Endothelial cell (in vitro differentiated cells): ENCODE data around the gene SLC12A9. TPM values are rescaled to one million over a fixed set of nuclear protein-coding genes. Genes with fewer than 3 reads are reported as not detected.

Source experiments
- DNase-seq: peaks from one replicate; pipeline ENCODE4 v3.0.0; 2021; ENCODE audit warnings: low spot score
- H3K27ac Mint-ChIP-seq: one replicate; pipeline ENCODE4 v1.8.0; 2021; ENCODE audit warnings: mixed read lengths, inconsistent platforms; ENCODE audit not compliant: unreplicated experiment
- H3K27me3 Mint-ChIP-seq: one replicate; pipeline ENCODE4 v1.8.0; 2021; ENCODE audit warnings: mild to moderate bottlenecking, moderate library complexity, mixed read lengths, inconsistent platforms; ENCODE audit not compliant: unreplicated experiment
- H3K36me3 Mint-ChIP-seq: one replicate; pipeline ENCODE4 v1.8.0; 2021; ENCODE audit warnings: mild to moderate bottlenecking, low read depth, mixed read lengths, inconsistent platforms; ENCODE audit not compliant: unreplicated experiment
- H3K4me1 Mint-ChIP-seq: one replicate; pipeline ENCODE4 v1.8.0; 2021; ENCODE audit warnings: mild to moderate bottlenecking, mixed read lengths, inconsistent platforms; ENCODE audit not compliant: unreplicated experiment
- H3K4me3 Mint-ChIP-seq: one replicate; pipeline ENCODE4 v1.8.0; 2021; ENCODE audit warnings: mild to moderate bottlenecking, mixed read lengths, inconsistent platforms; ENCODE audit not compliant: unreplicated experiment
- H3K9me3 Mint-ChIP-seq: one replicate; pipeline ENCODE4 v1.8.0; 2021; ENCODE audit warnings: mixed read lengths, inconsistent platforms; ENCODE audit not compliant: unreplicated experiment
- CTCF ChIP-seq: fragments of 200-600 bp; sonication (generic); IDR thresholded peaks from one replicate; pipeline ENCODE4 v1.5.0; 2021; ENCODE audit warnings: antibody characterized with exemption; ENCODE audit not compliant: unreplicated experiment
- total RNA-seq: library from RNA; stranded (reverse); fragmentation: NEBNext Ultra II Directional; extraction: Animal tissue kit (Norgen Biotek cat#: 25700); gene quantifications from one replicate; pipeline ENCODE4 v1.2.1, GENCODE V29; 2021; ENCODE audit not compliant: unreplicated experiment

The SLC12A9 gene
- total RNA-seq, 1 donor from 2014 or later, result 60.5 TPM

DNA sequence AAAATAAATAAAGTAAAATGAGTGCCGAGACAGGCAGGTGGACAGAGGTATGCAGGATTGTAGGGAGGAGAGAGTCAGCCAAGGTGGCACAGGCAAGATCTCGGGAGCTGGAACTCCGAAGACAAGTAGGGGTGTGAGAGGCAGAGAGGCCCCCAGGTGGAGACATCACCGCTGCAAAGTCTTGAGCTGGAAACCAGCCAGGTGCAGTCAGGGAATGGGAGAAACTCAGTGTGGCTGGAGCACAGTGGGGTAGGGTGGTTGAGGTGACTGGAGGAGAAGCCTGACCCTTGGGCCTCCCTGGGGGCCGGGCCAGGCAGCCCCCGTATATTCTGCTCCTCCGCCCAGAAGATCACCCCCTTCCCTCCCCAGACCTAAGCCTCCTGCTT is 29.4 kb upstream of the SLC12A9 start:
- DNase-seq, result no peak
- Mint-ChIP-seq H3K27ac (peak overlapping the region; percentile 75), H3K27me3 (peaks cover 11% of the 10 kb centered on the region), H3K9me3 (peaks cover 4% of the 10 kb centered on the region), H3K36me3 (peaks cover 49% of the 10 kb centered on the region), H3K4me3 (peak overlapping the region; percentile 87), H3K4me1 (peaks cover 28% of the 10 kb centered on the region)
- TF ChIP-seq CTCF, result no peak

DNA sequence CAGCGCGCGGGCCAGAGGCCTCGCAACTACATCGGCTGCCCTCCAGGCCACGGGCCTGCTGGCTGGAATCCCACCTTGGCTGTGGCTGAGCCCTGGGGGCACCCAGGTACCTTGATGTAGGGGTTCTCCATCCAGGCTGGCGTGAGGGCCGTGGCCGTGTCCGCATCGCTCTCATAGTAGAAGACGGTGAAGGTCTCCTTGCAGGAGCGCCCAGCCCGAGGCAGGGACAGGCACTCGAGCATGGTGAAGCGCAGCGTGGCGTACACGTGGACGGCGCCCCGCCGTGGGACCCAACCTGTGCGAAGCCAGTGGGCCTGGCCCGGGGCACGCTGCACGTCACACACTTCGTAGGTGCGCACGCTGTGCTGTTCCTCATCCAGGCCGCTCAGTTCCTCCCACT is 29.0 kb upstream of the SLC12A9 start:
- H3K27me3 Mint-ChIP-seq, result peaks cover 11% of the 10 kb centered on the region
- peak overlapping the region; percentile 100 for H3K4me3 Mint-ChIP-seq
- peaks cover 49% of the 10 kb centered on the region for H3K36me3 Mint-ChIP-seq
- H3K27ac Mint-ChIP-seq, result no peak overlapping the region
- TF ChIP-seq CTCF, result no peak
- H3K9me3 Mint-ChIP-seq, result peaks cover 4% of the 10 kb centered on the region
- no peak for DNase-seq
- H3K4me1 Mint-ChIP-seq, result peaks cover 28% of the 10 kb centered on the region

- peaks cover 41% of the 10 kb centered on the region for H3K36me3 Mint-ChIP-seq
- H3K9me3 Mint-ChIP-seq, result peaks cover 4% of the 10 kb centered on the region
- H3K27ac Mint-ChIP-seq, result peak overlapping the region; percentile 84
- no peak for TF ChIP-seq CTCF
- peaks cover 31% of the 10 kb centered on the region for H3K4me1 Mint-ChIP-seq
- no peak for DNase-seq
- peak overlapping the region; percentile 100 for H3K4me3 Mint-ChIP-seq
- peaks cover 15% of the 10 kb centered on the region for H3K27me3 Mint-ChIP-seq
These were observed 27.9 kb upstream of the SLC12A9 start for GRCh38 chr7:100824499-100825214.

- Mint-ChIP-seq H3K9me3 (peaks cover 4% of the 10 kb centered on the region), H3K27me3 (peaks cover 16% of the 10 kb centered on the region), H3K4me1 (peaks cover 30% of the 10 kb centered on the region), H3K27ac (peak overlapping the region; percentile 84), H3K36me3 (peaks cover 37% of the 10 kb centered on the region), H3K4me3 (peak overlapping the region; percentile 100)
- peak; percentile 53 for DNase-seq
- no peak for TF ChIP-seq CTCF
These were observed 27.3 kb upstream of the SLC12A9 start for GRCh38 chr7:100825215-100825671.

DNA sequence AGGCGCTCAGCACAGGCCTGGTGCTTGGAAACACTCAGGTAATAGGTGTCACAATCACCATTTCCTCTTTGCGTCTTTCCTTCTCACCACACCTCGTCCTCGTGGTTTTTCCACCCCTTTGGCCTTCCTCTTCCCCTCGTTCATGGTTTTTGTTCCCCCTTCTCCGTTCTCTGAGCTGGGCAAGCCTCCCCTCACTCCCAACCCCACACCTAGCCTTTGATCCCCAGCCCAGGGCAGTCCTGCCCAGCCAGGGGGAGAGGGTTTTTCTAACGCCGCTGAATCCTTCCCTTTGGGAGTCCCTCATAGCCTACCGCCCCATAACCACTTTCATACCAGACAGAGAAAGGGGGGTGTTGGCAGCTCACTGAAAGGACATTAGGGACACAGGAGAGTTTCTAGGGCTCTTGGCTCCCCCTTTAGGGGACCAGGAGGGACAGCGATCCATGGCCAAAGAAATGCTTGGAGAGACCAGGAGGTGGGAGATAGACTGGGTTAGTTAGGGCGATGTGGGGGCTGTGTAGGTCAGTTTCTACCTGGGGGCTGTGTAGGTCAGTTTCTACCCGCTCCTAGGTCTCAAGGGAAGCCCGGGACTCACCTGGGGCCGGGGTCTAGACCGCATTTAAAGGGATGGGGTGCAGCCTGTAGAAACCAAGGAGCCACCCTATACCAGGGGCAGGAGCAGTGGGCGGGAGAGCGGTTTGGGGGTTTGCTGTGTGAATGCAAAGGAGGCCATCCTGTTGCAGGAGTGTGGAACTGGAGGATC is 26.6 kb upstream of the SLC12A9 start:
- Mint-ChIP-seq H3K4me3 (peak overlapping the region; percentile 100), H3K27ac (peak overlapping the region; percentile 84), H3K9me3 (peaks cover 4% of the 10 kb centered on the region), H3K4me1 (peaks cover 29% of the 10 kb centered on the region), H3K27me3 (peaks cover 18% of the 10 kb centered on the region), H3K36me3 (peaks cover 32% of the 10 kb centered on the region)
- TF ChIP-seq CTCF, result no peak
- no peak for DNase-seq
